SK-N-SH (cell line): ENCODE measurements around the gene TAC3. TPM values are rescaled to one million over a fixed set of nuclear protein-coding genes. Genes with fewer than 3 reads are reported as not detected.
A peak's percentile ranks its signal among the peaks of the same experiment; 100 is the strongest.

ENCODE experiments used
- CTCF ChIA-PET: fragments of 300-600, 350-600 bp; formaldehyde crosslinking; extraction: SDS; loops from one replicate; lab custom pipeline; 2021; lab: Yijun Ruan, JAX
- POLR2A ChIA-PET: fragments of 350-600 bp; sonication (Branson Sonifier 250); formaldehyde crosslinking; extraction: SDS; loops from one replicate; lab custom pipeline; 2020; ENCODE audit warnings: antibody characterized with exemption, inconsistent platforms; lab: Yijun Ruan, JAX
- DNase-seq: peaks from one replicate; pipeline ENCODE4 v3.0.0; 2012
- H2AFZ ChIP-seq: fragments of 200-600 bp; sonication (generic); 2 replicates; pipeline ENCODE4 v1.8.1; 2016; ENCODE audit warnings: antibody characterized with exemption, mild to moderate bottlenecking, low read depth
- H3F3A ChIP-seq: fragments of 200-600 bp; sonication (generic); replicated peaks from 2 replicates; pipeline ENCODE3; 2016; ENCODE audit warnings: antibody characterized with exemption, mild to moderate bottlenecking; ENCODE audit not compliant: insufficient read depth
- H3K27ac ChIP-seq, 2 experiments: fragments of 200-500 bp in 1 of 2; fragments of 200-600 bp in 1 of 2; sonication (Bioruptor generic) in 1 of 2; sonication (generic), shearing (Covaris generic) in 1 of 2; 2 replicates each; pipeline versions ENCODE4 v1.5.1 to v1.6.1; 2014 to 2016; ENCODE audit warnings: low read depth in 2 of 2, inconsistent platforms in 1 of 2, low read length in 1 of 2, mild to moderate bottlenecking in 1 of 2, mixed read lengths in 1 of 2
- H3K27me3 ChIP-seq: fragments of 200-600 bp; sonication (generic), shearing (Covaris generic); 2 replicates; pipeline ENCODE4 v1.6.1; 2016; ENCODE audit warnings: mixed run types; ENCODE audit not compliant: insufficient read depth
- H3K36me3 ChIP-seq, 2 experiments: fragments of 200-500 bp in 1 of 2; fragments of 200-600 bp in 1 of 2; sonication (Bioruptor generic) in 1 of 2; sonication (generic) in 1 of 2; replicated peaks in 1 of 2; 2 replicates each; pipeline versions ENCODE3 to v1.5.1; 2014 to 2016; ENCODE audit warnings: low read length in 1 of 2, mild to moderate bottlenecking in 1 of 2; ENCODE audit not compliant: insufficient read depth in 2 of 2, control insufficient read depth in 1 of 2
- H3K4me1 ChIP-seq, 2 experiments: fragments of 200-500 bp in 1 of 2; fragments of 200-600 bp in 1 of 2; sonication (Bioruptor generic) in 1 of 2; sonication (generic), shearing (Covaris generic) in 1 of 2; 2 replicates each; pipeline versions ENCODE4 v1.5.1 to v1.6.1; 2014 to 2016; ENCODE audit warnings: low read depth in 1 of 2, low read length in 1 of 2, mixed run types in 1 of 2; ENCODE audit not compliant: insufficient read depth in 2 of 2, control insufficient read depth in 1 of 2
- H3K4me2 ChIP-seq: fragments of 200-600 bp; sonication (generic), shearing (Covaris generic); 2 replicates; pipeline ENCODE4 v1.6.1; 2017; ENCODE audit warnings: mixed run types
- H3K4me3 ChIP-seq, 2 experiments: fragments of 200-500 bp in 1 of 2; fragments of 200-600 bp in 1 of 2; sonication (Bioruptor generic) in 1 of 2; sonication (generic), shearing (Covaris generic) in 1 of 2; 2 replicates each; pipeline versions ENCODE4 v1.5.1 to v1.8.1; 2014 to 2016; ENCODE audit warnings: low read depth in 2 of 2, inconsistent platforms in 1 of 2, low read length in 1 of 2, mild to moderate bottlenecking in 1 of 2, mixed read lengths in 1 of 2, moderate library complexity in 1 of 2
- H3K79me2 ChIP-seq: fragments of 200-600 bp; sonication (generic); 2 replicates; pipeline ENCODE4 v1.8.1; 2017; ENCODE audit warnings: mild to moderate bottlenecking; ENCODE audit not compliant: insufficient read depth
- H3K9ac ChIP-seq: fragments of 200-600 bp; sonication (generic); 2 replicates; pipeline ENCODE4 v1.6.1; 2017; ENCODE audit warnings: mixed run types
- H3K9me2 ChIP-seq: fragments of 200-600 bp; sonication (generic); 2 replicates; pipeline ENCODE4 v1.6.1; 2017; ENCODE audit warnings: mixed run types
- H3K9me3 ChIP-seq: fragments of 200-600 bp; sonication (generic); 2 replicates; pipeline ENCODE4 v1.6.1; 2017; ENCODE audit warnings: mixed run types, mild to moderate bottlenecking, moderate library complexity
- H4K20me1 ChIP-seq: fragments of 200-600 bp; sonication (generic); 2 replicates; pipeline ENCODE4 v1.6.1; 2017; ENCODE audit warnings: mild to moderate bottlenecking, mixed run types; ENCODE audit not compliant: insufficient read depth
- ELF1 ChIP-seq: IDR thresholded peaks from 2 replicates; pipeline ENCODE4 v1.4.0; 2012
- EZH2phosphoT487 ChIP-seq: fragments of 200-600 bp; sonication (generic); IDR thresholded peaks from 2 replicates; pipeline ENCODE4 v1.6.1; 2017; ENCODE audit warnings: low read depth, mixed run types, mild to moderate bottlenecking, antibody characterized with exemption, moderate library complexity, borderline replicate concordance
- FOXJ3 ChIP-seq: sonication (generic); formaldehyde crosslinking; IDR thresholded peaks from 2 replicates; pipeline ENCODE4 v1.5.1; 2020; ENCODE audit warnings: mild to moderate bottlenecking, missing genetic modification reagents
- FOXM1 ChIP-seq: IDR thresholded peaks from 2 replicates; pipeline ENCODE4 v1.4.0; 2012; ENCODE audit warnings: low read depth, mild to moderate bottlenecking
- GABPA ChIP-seq: IDR thresholded peaks from 2 replicates; pipeline ENCODE4 v1.4.0; 2012; ENCODE audit warnings: low read depth, mild to moderate bottlenecking
- JUND ChIP-seq: IDR thresholded peaks from 2 replicates; pipeline ENCODE4 v1.4.0; 2012
- RAD21 ChIP-seq: IDR thresholded peaks from 2 replicates; pipeline ENCODE4 v1.6.1; 2012; ENCODE audit warnings: mild to moderate bottlenecking, low read length
- RCOR1 ChIP-seq: fragments of 150-350 bp; IDR thresholded peaks from 2 replicates; pipeline ENCODE4 v1.6.1; 2017; ENCODE audit warnings: antibody characterized with exemption, low read length
- RFX5 ChIP-seq: IDR thresholded peaks from 2 replicates; pipeline ENCODE4 v1.6.1; 2012; ENCODE audit warnings: mild to moderate bottlenecking, improper control_type of control experiment, low read length
- RXRA ChIP-seq: IDR thresholded peaks from 2 replicates; pipeline ENCODE4 v1.4.0; 2012; ENCODE audit warnings: low read depth, mild to moderate bottlenecking, borderline replicate concordance
- SIN3A ChIP-seq: IDR thresholded peaks from 2 replicates; pipeline ENCODE4 v1.6.1; 2012; ENCODE audit warnings: low read depth, mild to moderate bottlenecking, low read length, moderate library complexity, borderline replicate concordance
- SMC3 ChIP-seq: IDR thresholded peaks from 2 replicates; pipeline ENCODE4 v1.6.1; 2012; ENCODE audit warnings: low read depth, low read length, improper control_type of control experiment
- TAF1 ChIP-seq: IDR thresholded peaks from 2 replicates; pipeline ENCODE4 v1.6.1; 2012; ENCODE audit warnings: low read depth, mild to moderate bottlenecking, low read length, moderate library complexity, borderline replicate concordance
- TCF12 ChIP-seq: IDR thresholded peaks from 2 replicates; pipeline ENCODE4 v1.4.0; 2012
- YY1 ChIP-seq: IDR thresholded peaks from 2 replicates; pipeline ENCODE4 v1.4.0; 2012; ENCODE audit warnings: low read depth, mild to moderate bottlenecking
- WGBS: methylation state at CpG from one replicate; pipeline ENCODE4 v1.1.6; 2017; ENCODE audit warnings: low lambda C conversion rate; 5-methylcytosine and 5-hydroxymethylcytosine counted together
- polyA plus RNA-seq, 3 experiments: library from polyadenylated mRNA; depleted of rRNA; stranded (reverse); fragments of >200 nt; gene quantifications; 2 replicates each; pipeline ENCODE4 v1.2.3, GENCODE V29; 2012
- TF ChIP-seq, protein P1 (sequence below): IDR thresholded peaks from 2 replicates; pipeline ENCODE4 v1.6.1; 2012; ENCODE audit warnings: mild to moderate bottlenecking, low read depth, low read length, moderate library complexity
- TF ChIP-seq, protein P2 (sequence below): fragments of 150-350 bp; IDR thresholded peaks from 2 replicates; pipeline ENCODE4 v1.6.1; 2017; ENCODE audit warnings: antibody characterized with exemption, low read length, low read depth, borderline replicate concordance
- TF ChIP-seq, protein P3 (sequence below): fragments of 200-600 bp; sonication (generic); IDR thresholded peaks from 2 replicates; pipeline ENCODE4 v1.6.1; 2017; ENCODE audit warnings: antibody characterized with exemption, mild to moderate bottlenecking, moderate library complexity
- TF ChIP-seq, protein P4 (sequence below): IDR thresholded peaks from 2 replicates; pipeline ENCODE4 v1.4.0; 2012; ENCODE audit warnings: low read depth

The TAC3 gene
- polyA plus RNA-seq, 1 of the 3 experiments (the other 2 are of a cell fraction) = not detected

DNA sequence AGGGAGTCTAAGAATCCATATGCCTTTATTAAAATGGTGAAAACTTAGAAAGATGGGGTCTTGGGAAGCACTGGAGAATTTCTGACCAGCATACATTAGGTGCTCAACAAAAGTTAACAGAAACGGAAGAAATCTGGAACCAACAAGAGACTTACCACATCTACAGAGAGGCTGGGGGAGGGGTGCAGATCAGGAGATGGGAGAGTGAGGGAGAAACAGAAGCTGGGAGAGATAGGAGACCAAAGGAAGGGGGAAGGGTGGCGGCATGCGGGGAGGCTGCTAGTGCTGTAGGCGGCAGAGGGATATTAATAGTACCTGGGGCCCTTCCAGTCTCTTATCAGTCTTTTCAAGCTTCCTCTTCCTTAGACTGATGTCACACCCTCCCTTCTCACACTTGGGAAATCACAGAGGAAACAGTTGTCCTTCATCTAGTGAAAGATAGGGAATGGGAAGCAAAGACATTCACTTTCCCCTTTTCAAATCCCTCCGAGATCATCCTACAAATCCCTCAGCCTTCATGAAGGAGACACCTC is 28.1 kb downstream of the TAC3 start:
- H3K9me3 ChIP-seq = no peaks in the 10 kb centered on the region
- no peak overlapping the region for H3K4me2 ChIP-seq
- H3K79me2 ChIP-seq = no peaks in the 10 kb centered on the region
- peaks cover 0 to 2% of the 10 kb centered on the region in 2 experiments; a peak in 2 of 4 replicates for H3K4me1 ChIP-seq
- no peak overlapping the region for H3K27ac ChIP-seq
- no peaks in the 10 kb centered on the region for H4K20me1 ChIP-seq
- CTCF ChIA-PET = interaction anchor here (0.6 to 4.2 kb wide), 34 partner anchors 9 to 704 kb away, joined by 3 to 69 read pairs (median 4); partner anchors contain the start of genes HSD17B6, PRIM1, STAT6 and ZBTB39
- H2AFZ ChIP-seq = no peak overlapping the region
- H3K36me3 ChIP-seq = no peaks in the 10 kb centered on the region
- no peak for DNase-seq
- H3K4me3 ChIP-seq = no peak overlapping the region
- TF ChIP-seq, protein P1, sequence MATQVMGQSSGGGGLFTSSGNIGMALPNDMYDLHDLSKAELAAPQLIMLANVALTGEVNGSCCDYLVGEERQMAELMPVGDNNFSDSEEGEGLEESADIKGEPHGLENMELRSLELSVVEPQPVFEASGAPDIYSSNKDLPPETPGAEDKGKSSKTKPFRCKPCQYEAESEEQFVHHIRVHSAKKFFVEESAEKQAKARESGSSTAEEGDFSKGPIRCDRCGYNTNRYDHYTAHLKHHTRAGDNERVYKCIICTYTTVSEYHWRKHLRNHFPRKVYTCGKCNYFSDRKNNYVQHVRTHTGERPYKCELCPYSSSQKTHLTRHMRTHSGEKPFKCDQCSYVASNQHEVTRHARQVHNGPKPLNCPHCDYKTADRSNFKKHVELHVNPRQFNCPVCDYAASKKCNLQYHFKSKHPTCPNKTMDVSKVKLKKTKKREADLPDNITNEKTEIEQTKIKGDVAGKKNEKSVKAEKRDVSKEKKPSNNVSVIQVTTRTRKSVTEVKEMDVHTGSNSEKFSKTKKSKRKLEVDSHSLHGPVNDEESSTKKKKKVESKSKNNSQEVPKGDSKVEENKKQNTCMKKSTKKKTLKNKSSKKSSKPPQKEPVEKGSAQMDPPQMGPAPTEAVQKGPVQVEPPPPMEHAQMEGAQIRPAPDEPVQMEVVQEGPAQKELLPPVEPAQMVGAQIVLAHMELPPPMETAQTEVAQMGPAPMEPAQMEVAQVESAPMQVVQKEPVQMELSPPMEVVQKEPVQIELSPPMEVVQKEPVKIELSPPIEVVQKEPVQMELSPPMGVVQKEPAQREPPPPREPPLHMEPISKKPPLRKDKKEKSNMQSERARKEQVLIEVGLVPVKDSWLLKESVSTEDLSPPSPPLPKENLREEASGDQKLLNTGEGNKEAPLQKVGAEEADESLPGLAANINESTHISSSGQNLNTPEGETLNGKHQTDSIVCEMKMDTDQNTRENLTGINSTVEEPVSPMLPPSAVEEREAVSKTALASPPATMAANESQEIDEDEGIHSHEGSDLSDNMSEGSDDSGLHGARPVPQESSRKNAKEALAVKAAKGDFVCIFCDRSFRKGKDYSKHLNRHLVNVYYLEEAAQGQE = no peak
- TF ChIP-seq YY1 (no peak), FOXJ3 (no peak), FOXM1 (no peak), EZH2phosphoT487 (no peak), TCF12 (no peak), JUND (no peak), RXRA (no peak), RFX5 (no peak), SMC3 (no peak), TAF1 (no peak)
- H3K27me3 ChIP-seq = no peaks in the 10 kb centered on the region
- 88% methylated on average over 5 of the region's 5 CpGs for WGBS
- no peaks in the 10 kb centered on the region for H3K9me2 ChIP-seq
- no peak overlapping the region for H3K9ac ChIP-seq
- POLR2A ChIA-PET = interaction anchor here (1.2 to 1.4 kb wide), 2 partner anchors 9 to 29 kb away, joined by 3 read pairs; no protein-coding TSS in a partner anchor
- no peaks in the 10 kb centered on the region for H3F3A ChIP-seq

DNA sequence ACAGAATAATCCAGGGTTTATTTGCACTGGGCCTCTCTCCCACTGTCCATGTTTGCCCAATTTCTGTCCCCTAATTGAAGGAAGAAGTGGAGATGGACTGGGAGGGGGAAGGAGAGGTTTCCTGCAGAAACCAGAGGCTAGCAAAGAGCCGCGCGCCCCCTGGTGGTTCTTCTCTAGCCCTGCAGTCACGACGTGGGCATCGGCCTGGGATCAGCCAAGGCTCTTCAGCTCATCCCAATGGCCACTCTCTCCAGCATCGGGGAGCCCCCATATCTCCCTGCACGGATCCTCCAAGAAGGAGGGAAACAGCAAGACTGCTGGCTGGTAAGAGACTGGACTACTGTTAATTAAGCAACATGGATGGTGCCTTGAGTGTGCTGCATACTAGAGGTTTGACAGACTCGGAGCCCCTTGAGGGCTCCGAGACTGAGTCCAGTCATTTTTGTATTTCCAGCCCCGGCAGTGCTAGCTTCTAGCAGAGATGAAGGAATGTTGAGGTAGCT is 28.7 kb downstream of the TAC3 start:
- peaks cover 0 to 2% of the 10 kb centered on the region in 2 experiments; a peak in 2 of 4 replicates for H3K4me1 ChIP-seq
- no peaks in the 10 kb centered on the region for H3K27me3 ChIP-seq
- no peak overlapping the region for H2AFZ ChIP-seq
- TF ChIP-seq, protein P2, sequence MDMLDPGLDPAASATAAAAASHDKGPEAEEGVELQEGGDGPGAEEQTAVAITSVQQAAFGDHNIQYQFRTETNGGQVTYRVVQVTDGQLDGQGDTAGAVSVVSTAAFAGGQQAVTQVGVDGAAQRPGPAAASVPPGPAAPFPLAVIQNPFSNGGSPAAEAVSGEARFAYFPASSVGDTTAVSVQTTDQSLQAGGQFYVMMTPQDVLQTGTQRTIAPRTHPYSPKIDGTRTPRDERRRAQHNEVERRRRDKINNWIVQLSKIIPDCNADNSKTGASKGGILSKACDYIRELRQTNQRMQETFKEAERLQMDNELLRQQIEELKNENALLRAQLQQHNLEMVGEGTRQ = no peak
- TF ChIP-seq RCOR1 (no peak), RAD21 (peak; percentile 89), SMC3 (peak; percentile 95), SIN3A (no peak), JUND (no peak), GABPA (0 out of 2 replicates have a peak, but pooled peaks have one; percentile 24), ELF1 (no peak)
- TF ChIP-seq, protein P3, sequence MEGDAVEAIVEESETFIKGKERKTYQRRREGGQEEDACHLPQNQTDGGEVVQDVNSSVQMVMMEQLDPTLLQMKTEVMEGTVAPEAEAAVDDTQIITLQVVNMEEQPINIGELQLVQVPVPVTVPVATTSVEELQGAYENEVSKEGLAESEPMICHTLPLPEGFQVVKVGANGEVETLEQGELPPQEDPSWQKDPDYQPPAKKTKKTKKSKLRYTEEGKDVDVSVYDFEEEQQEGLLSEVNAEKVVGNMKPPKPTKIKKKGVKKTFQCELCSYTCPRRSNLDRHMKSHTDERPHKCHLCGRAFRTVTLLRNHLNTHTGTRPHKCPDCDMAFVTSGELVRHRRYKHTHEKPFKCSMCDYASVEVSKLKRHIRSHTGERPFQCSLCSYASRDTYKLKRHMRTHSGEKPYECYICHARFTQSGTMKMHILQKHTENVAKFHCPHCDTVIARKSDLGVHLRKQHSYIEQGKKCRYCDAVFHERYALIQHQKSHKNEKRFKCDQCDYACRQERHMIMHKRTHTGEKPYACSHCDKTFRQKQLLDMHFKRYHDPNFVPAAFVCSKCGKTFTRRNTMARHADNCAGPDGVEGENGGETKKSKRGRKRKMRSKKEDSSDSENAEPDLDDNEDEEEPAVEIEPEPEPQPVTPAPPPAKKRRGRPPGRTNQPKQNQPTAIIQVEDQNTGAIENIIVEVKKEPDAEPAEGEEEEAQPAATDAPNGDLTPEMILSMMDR = peak; percentile 87
- TF ChIP-seq, protein P4, sequence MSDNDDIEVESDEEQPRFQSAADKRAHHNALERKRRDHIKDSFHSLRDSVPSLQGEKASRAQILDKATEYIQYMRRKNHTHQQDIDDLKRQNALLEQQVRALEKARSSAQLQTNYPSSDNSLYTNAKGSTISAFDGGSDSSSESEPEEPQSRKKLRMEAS = no peak
- H3K27ac ChIP-seq = no peak overlapping the region
- H3K79me2 ChIP-seq = no peaks in the 10 kb centered on the region
- no peaks in the 10 kb centered on the region for H3K9me3 ChIP-seq
- WGBS = 33% methylated on average over 7 of the region's 11 CpGs
- no peak overlapping the region for H3K9ac ChIP-seq
- peak; percentile 84 for DNase-seq
- POLR2A ChIA-PET = interaction anchor here (1.2 to 1.4 kb wide), 2 partner anchors 10 to 29 kb away, joined by 3 read pairs; no protein-coding TSS in a partner anchor
- CTCF ChIA-PET = interaction anchor here (0.6 to 4.2 kb wide), 31 partner anchors 8 to 705 kb away, joined by 3 to 69 read pairs (median 4); partner anchors contain the start of genes HSD17B6, PRIM1 and ZBTB39
- H4K20me1 ChIP-seq = no peaks in the 10 kb centered on the region
- peak overlapping the region in 1 of 2 experiments; percentile 4; a peak in 1 of 4 replicates for H3K4me3 ChIP-seq
- H3K36me3 ChIP-seq = no peaks in the 10 kb centered on the region
- H3K4me2 ChIP-seq = no peak overlapping the region
- no peaks in the 10 kb centered on the region for H3F3A ChIP-seq
- no peaks in the 10 kb centered on the region for H3K9me2 ChIP-seq
